ENCODE data around the gene RHOA.
"Not testable (repeated sequence)": the region's sequence is repeated elsewhere in the genome, so short reads cannot be mapped to it uniquely, and the experiment has no call there.

The RHOA gene

GRCh38 chr3:49352281-49352680, 59.5 kb downstream of the RHOA start:
- Histone ChIP-seq H3K4ac (ENCODE audit: low read depth in 1 of 2, low read length in 2 of 2) (peak overlapping the region; percentile 20 to 86), H2BK120ac (ENCODE audit: low read depth, low read length) (peak overlapping the region; percentile 4), H3K27ac (ENCODE audit: low read length, poor library complexity, severe bottlenecking) (peak overlapping the region; percentile 92), H2BK15ac (ENCODE audit: low read depth, poor library complexity, severe bottlenecking) (no peak overlapping the region), H4K91ac (ENCODE audit: low read length) (peak overlapping the region; percentile 67), H2AK5ac (ENCODE audit: low read length, severe bottlenecking) (peak overlapping the region; percentile 84), H3K4me1 (ENCODE audit: control insufficient read depth, insufficient read depth, low read depth, low read length) (peaks cover 22% of the 10 kb centered on the region), H3K79me1 (replicated peaks; ENCODE audit: low read length, poor library complexity, severe bottlenecking) (peaks cover 7% of the 10 kb centered on the region), H3K4me2 (ENCODE audit: low read length, poor library complexity, severe bottlenecking) (no peak overlapping the region), H3K9ac (ENCODE audit: low read length) (peak overlapping the region; percentile 81), H3K14ac (ENCODE audit: low read length in 2 of 2) (no peak overlapping the region), H3K27me3 (ENCODE audit: control insufficient read depth in 1 of 2, insufficient read depth in 1 of 2, low read length in 2 of 2) (no peaks in the 10 kb centered on the region), H3K18ac (ENCODE audit: low read depth in 1 of 2, low read length in 2 of 2) (peak overlapping the region; percentile 18 to 61), H2AFZ (ENCODE audit: low read depth, low read length) (no peak overlapping the region), H4K8ac (ENCODE audit: low read length) (peak overlapping the region; percentile 27), H3K36me3 (ENCODE audit: control insufficient read depth in 1 of 2, insufficient read depth in 2 of 2, low read depth in 1 of 2, low read length in 2 of 2) (peaks cover 17 to 26% of the 10 kb centered on the region in 2 experiments), H2BK5ac (ENCODE audit: low read depth, low read length, poor library complexity, severe bottlenecking) (peak overlapping the region; percentile 50), H3K23ac (ENCODE audit: low read length in 2 of 2) (no peak overlapping the region), H3K9me3 (ENCODE audit: control insufficient read depth, low read length) (no peaks in the 10 kb centered on the region), H2BK12ac (ENCODE audit: low read length in 2 of 2) (peak overlapping the region; percentile 27 to 65), H3K4me3 (ENCODE audit: insufficient read depth in 1 of 2, low read depth in 1 of 2, low read length in 2 of 2) (no peak overlapping the region)
- DNase-seq: no peak
- WGBS: 79% methylated on average over 2 of the region's 2 CpGs

GRCh38 chr3:49351521-49352011, 60.2 kb downstream of the RHOA start:
- Histone ChIP-seq H3K36me3 (ENCODE audit: control insufficient read depth in 1 of 2, insufficient read depth in 2 of 2, low read depth in 1 of 2, low read length in 2 of 2) (peaks cover 10 to 21% of the 10 kb centered on the region in 2 experiments), H3K4ac (ENCODE audit: low read depth in 1 of 2, low read length in 2 of 2) (peak overlapping the region in 1 of 2 experiments; percentile 79), H4K91ac (ENCODE audit: low read length) (peak overlapping the region; percentile 6), H3K14ac (ENCODE audit: low read length in 2 of 2) (no peak overlapping the region), H3K27me3 (ENCODE audit: control insufficient read depth in 1 of 2, insufficient read depth in 1 of 2, low read length in 2 of 2) (no peaks in the 10 kb centered on the region), H2BK12ac (ENCODE audit: low read length in 2 of 2) (peak overlapping the region; percentile 72 to 87), H3K4me3 (ENCODE audit: insufficient read depth in 1 of 2, low read depth in 1 of 2, low read length in 2 of 2) (peak overlapping the region in 1 of 2 experiments; percentile 26), H3K18ac (ENCODE audit: low read depth in 1 of 2, low read length in 2 of 2) (peak overlapping the region in 1 of 2 experiments; percentile 85), H2BK5ac (ENCODE audit: low read depth, low read length, poor library complexity, severe bottlenecking) (no peak overlapping the region), H3K4me1 (ENCODE audit: control insufficient read depth, insufficient read depth, low read depth, low read length) (peaks cover 20% of the 10 kb centered on the region), H4K8ac (ENCODE audit: low read length) (no peak overlapping the region), H2AK5ac (ENCODE audit: low read length, severe bottlenecking) (peak overlapping the region; percentile 53), H2AFZ (ENCODE audit: low read depth, low read length) (no peak overlapping the region), H3K23ac (ENCODE audit: low read length in 2 of 2) (no peak overlapping the region), H3K27ac (ENCODE audit: low read length, poor library complexity, severe bottlenecking) (peak overlapping the region; percentile 92), H3K9ac (ENCODE audit: low read length) (peak overlapping the region; percentile 81), H3K9me3 (ENCODE audit: control insufficient read depth, low read length) (no peaks in the 10 kb centered on the region), H3K79me1 (replicated peaks; ENCODE audit: low read length, poor library complexity, severe bottlenecking) (peaks cover 7% of the 10 kb centered on the region), H2BK15ac (ENCODE audit: low read depth, poor library complexity, severe bottlenecking) (no peak overlapping the region), H2BK120ac (ENCODE audit: low read depth, low read length) (peak overlapping the region; percentile 66), H3K4me2 (ENCODE audit: low read length, poor library complexity, severe bottlenecking) (peak overlapping the region; percentile 25)
- 0% methylated on average over 1 of the region's 1 CpG for WGBS
- DNase-seq: peak; percentile 93

GRCh38 chr3:49349348-49350114, 62.2 kb downstream of the RHOA start:
- H2BK12ac ChIP-seq (ENCODE audit: low read length in 2 of 2): peak overlapping the region in 1 of 2 experiments; percentile 67
- DNase-seq: no peak

GRCh38 chr3:49348361-49348760, 63.4 kb downstream of the RHOA start:
- not testable (repeated sequence) for H3K27me3 ChIP-seq (ENCODE audit: control insufficient read depth in 1 of 2, insufficient read depth in 1 of 2, low read length in 2 of 2); H4K91ac ChIP-seq (ENCODE audit: low read length); H2AFZ ChIP-seq (ENCODE audit: low read depth, low read length); H3K4me2 ChIP-seq (ENCODE audit: low read length, poor library complexity, severe bottlenecking); H2AK5ac ChIP-seq (ENCODE audit: low read length, severe bottlenecking); H3K9ac ChIP-seq (ENCODE audit: low read length); H3K18ac ChIP-seq (ENCODE audit: low read depth in 1 of 2, low read length in 2 of 2); H2BK15ac ChIP-seq (ENCODE audit: low read depth, poor library complexity, severe bottlenecking); H3K23ac ChIP-seq (ENCODE audit: low read length in 2 of 2); H3K36me3 ChIP-seq (ENCODE audit: control insufficient read depth in 1 of 2, insufficient read depth in 2 of 2, low read depth in 1 of 2, low read length in 2 of 2); H3K79me1 ChIP-seq (replicated peaks; ENCODE audit: low read length, poor library complexity, severe bottlenecking); H3K9me3 ChIP-seq (ENCODE audit: control insufficient read depth, low read length); H3K4me3 ChIP-seq (ENCODE audit: insufficient read depth in 1 of 2, low read depth in 1 of 2, low read length in 2 of 2); H3K4ac ChIP-seq (ENCODE audit: low read depth in 1 of 2, low read length in 2 of 2); H3K14ac ChIP-seq (ENCODE audit: low read length in 2 of 2); H2BK12ac ChIP-seq (ENCODE audit: low read length in 2 of 2); H2BK5ac ChIP-seq (ENCODE audit: low read depth, low read length, poor library complexity, severe bottlenecking); H3K27ac ChIP-seq (ENCODE audit: low read length, poor library complexity, severe bottlenecking); H4K8ac ChIP-seq (ENCODE audit: low read length); DNase-seq; H2BK120ac ChIP-seq (ENCODE audit: low read depth, low read length)
- WGBS: 99% methylated on average over 10 of the region's 12 CpGs
- H3K4me1 ChIP-seq (ENCODE audit: control insufficient read depth, insufficient read depth, low read depth, low read length): peaks cover 15% of the 10 kb centered on the region

More at GRCh38 chr3:49349348-49350114, 62.2 kb downstream of the RHOA start:
- Histone ChIP-seq H4K8ac (ENCODE audit: low read length) (no peak overlapping the region), H3K23ac (ENCODE audit: low read length in 2 of 2) (no peak overlapping the region), H3K4me2 (ENCODE audit: low read length, poor library complexity, severe bottlenecking) (no peak overlapping the region), H3K9me3 (ENCODE audit: control insufficient read depth, low read length) (no peaks in the 10 kb centered on the region), H3K27me3 (ENCODE audit: control insufficient read depth in 1 of 2, insufficient read depth in 1 of 2, low read length in 2 of 2) (no peaks in the 10 kb centered on the region), H2AFZ (ENCODE audit: low read depth, low read length) (no peak overlapping the region), H2BK15ac (ENCODE audit: low read depth, poor library complexity, severe bottlenecking) (no peak overlapping the region), H3K4me3 (ENCODE audit: insufficient read depth in 1 of 2, low read depth in 1 of 2, low read length in 2 of 2) (no peak overlapping the region), H3K36me3 (ENCODE audit: control insufficient read depth in 1 of 2, insufficient read depth in 2 of 2, low read depth in 1 of 2, low read length in 2 of 2) (peaks cover 0 to 4% of the 10 kb centered on the region in 2 experiments), H2AK5ac (ENCODE audit: low read length, severe bottlenecking) (peak overlapping the region; percentile 10), H3K79me1 (replicated peaks; ENCODE audit: low read length, poor library complexity, severe bottlenecking) (peaks cover 3% of the 10 kb centered on the region), H2BK5ac (ENCODE audit: low read depth, low read length, poor library complexity, severe bottlenecking) (no peak overlapping the region), H3K18ac (ENCODE audit: low read depth in 1 of 2, low read length in 2 of 2) (no peak overlapping the region), H3K4ac (ENCODE audit: low read depth in 1 of 2, low read length in 2 of 2) (no peak overlapping the region), H4K91ac (ENCODE audit: low read length) (no peak overlapping the region), H3K4me1 (ENCODE audit: control insufficient read depth, insufficient read depth, low read depth, low read length) (peaks cover 15% of the 10 kb centered on the region), H3K27ac (ENCODE audit: low read length, poor library complexity, severe bottlenecking) (no peak overlapping the region), H3K9ac (ENCODE audit: low read length) (no peak overlapping the region), H2BK120ac (ENCODE audit: low read depth, low read length) (no peak overlapping the region), H3K14ac (ENCODE audit: low read length in 2 of 2) (no peak overlapping the region)
- 87% methylated on average over 3 of the region's 3 CpGs for WGBS

Measured in mesenchymal stem cell (in vitro differentiated cells and primary cell).